Measurements from ENCODE around the gene SLC35B2. TPM values are rescaled to one million over a fixed set of nuclear protein-coding genes. Genes with fewer than 3 reads are reported as not detected.
"Not testable (repeated sequence)": the region's sequence is repeated elsewhere in the genome, so short reads cannot be mapped to it uniquely, and the experiment has no call there.

Gene SLC35B2
- polyA plus RNA-seq, 10 donors: 27.1 to 40.4 (median 32.4) TPM

DNA sequence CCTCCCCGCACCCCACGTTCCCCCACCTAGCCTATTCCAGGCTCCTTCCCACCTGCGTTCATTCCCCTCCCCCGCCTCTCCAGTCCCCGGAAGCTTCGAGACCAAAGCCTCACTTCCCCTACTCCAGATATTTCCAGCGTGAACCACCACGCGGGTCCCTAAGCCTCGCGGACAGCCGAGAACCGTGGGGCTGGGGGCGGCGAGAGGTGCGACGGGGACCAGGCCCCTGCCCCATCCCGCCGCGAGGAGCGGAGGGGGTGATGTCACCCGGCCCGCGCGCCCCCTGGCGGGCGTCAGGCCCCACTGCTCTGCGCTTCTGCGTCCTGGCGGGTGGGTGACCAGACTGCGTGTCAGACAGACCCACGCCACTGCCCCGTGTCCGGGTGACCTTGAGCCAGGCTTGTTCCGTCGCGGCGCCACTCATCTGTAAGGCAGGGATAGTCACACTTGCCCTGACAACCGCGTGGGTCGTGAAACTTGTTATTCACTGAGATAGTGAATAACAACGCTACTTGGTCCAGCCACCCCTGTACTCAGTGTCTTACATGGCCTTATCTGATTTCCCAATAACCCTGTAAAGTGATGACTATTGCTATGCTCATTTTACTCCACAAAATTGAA, 19.4 kb downstream of the SLC35B2 start:
- peak; percentile 66 to 92 (median 87) for DNase-seq

GRCh38 chr6:44237021-44237812, 20.1 kb downstream of the SLC35B2 start:
- peak; percentile 81 to 92 (median 89) for DNase-seq

DNA sequence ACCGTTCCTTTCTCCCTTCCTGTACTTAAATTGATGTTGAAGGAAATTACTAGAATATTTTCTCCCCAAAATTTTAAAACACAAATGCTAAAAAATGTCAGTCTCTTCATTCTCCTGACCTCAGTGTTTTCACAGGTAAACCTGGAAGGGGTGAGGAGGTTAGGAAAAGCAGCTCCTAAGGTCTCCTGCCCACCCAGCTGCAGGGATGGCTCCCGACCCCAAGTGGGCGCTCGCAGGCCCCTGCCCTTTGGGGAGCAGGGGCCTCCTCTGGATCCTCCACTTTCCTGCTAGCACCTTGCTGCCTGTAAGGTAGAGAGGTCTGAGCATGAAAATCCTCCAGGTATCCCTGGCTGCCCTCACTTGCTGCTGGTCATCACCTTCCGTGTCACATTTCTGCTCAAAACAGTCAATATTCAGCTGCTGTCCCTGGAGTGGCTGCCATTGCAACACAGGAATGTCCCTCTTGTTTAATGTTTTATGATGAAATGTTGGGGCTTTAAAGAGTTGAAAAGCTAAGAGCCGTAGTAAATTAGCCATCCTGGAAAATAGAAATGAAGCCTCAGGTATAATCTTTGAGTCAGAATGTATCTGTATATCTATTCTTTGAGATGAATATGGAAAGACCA, 21.3 kb downstream of the SLC35B2 start:
- DNase-seq: no peak

- DNase-seq: no peak
These were observed 22.1 kb downstream of the SLC35B2 start for GRCh38 chr6:44235269-44235668.

GRCh38 chr6:44234101-44235025, 23.0 kb downstream of the SLC35B2 start:
- DNase-seq: peak; percentile 59 to 81 (median 72)

DNA sequence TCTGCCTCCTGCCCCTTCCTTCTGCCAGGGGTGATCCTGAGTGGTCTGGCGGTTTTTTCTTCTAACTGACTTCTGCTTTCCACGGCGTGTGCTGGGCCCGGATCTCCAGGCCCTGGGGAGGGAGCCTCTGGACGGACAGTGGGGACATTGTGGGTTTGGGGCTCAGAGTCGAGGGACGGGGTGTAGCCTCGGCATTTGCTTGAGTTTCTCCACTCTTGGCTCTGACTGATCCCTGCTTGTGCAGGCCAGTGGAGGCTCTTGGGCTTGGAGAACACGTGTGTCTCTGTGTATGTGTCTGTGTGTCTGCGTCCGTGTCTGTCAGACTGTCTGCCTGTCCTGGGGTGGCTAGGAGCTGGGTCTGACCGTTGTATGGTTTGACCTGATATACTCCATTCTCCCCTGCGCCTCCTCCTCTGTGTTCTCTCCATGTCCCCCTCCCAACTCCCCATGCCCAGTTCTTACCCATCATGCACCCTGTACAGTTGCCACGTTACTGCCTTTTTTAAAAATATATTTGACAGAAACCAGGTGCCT, 23.7 kb downstream of the SLC35B2 start:
- no peak for DNase-seq

DNA sequence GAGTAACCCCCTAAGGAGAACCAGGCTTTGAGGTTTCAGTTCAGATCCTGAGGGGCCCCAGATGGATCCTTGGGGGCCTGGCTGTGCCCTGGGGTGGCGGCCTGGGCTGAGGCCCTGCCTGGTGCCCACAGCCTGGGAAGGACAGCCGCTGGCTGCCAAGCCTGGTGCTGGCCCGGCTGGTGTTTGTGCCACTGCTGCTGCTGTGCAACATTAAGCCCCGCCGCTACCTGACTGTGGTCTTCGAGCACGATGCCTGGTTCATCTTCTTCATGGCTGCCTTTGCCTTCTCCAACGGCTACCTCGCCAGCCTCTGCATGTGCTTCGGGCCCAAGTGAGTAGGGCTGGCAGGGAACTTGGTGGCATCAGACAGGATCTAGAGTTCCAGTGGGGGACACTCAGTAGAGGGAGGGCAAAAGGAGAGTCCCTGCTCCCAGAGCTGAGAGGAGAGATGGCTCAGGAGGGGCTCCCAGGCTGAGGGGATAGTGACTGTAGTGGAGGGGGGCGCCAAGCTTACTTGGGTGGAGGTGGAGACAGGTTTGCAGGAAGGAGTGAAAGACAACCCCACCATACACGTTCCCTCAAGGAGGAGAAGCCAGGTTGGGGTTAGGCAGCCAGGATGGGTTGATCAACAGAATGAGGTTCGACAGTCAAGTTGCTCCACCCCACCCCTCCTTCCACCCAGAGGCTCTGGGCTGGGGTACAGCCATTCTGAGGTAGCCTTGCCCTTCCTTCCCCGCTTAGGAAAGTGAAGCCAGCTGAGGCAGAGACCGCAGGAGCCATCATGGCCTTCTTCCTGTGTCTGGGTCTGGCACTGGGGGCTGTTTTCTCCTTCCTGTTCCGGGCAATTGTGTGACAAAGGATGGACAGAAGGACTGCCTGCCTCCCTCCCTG, 24.4 kb downstream of the SLC35B2 start:
- no peak for DNase-seq

DNA sequence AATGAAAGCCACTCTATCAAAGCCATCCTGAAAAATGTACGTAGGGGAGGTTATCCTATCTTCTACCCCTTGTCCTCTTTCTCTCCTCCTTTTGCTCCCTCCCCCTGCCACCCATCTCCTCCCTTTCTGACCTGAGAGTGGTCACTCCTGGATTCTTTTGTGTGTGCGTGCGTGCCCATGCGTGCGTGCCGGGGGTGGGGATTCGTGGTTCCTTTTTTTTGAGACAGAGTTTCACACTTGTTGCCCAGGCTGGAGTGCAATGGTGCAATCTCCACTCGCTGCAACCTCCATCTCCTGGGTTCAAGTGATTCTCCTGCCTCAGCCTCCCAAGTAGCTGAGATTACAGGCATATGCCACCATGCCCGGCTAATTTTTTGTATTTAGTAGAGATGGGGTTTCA, 25.9 kb downstream of the SLC35B2 start:
- not testable (repeated sequence) for DNase-seq

DNA sequence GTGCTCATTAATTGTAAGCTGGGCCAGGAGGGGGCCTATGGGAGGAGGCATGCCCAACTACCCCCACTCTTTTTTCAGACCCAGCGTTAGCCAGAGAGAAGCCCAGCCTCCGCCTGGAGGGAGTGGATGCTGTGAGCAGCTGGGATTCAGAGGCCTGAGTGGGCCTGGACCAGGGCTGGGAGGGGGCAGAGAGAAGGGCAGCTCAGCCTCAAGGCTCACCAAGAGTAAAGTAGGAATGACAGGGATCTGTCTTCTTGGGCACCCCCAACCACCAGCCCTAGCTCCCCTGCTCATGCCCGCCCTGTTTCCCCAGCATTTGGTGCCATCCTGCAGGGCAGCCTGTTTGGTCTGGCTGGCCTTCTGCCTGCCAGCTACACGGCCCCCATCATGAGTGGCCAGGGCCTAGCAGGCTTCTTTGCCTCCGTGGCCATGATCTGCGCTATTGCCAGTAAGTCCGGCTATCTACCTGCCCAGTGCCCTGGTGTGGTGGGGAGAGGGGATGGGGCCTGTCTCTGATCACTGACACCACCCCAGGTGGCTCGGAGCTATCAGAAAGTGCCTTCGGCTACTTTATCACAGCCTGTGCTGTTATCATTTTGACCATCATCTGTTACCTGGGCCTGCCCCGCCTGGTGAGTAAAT, 27.2 kb downstream of the SLC35B2 start:
- DNase-seq: no peak

DNA sequence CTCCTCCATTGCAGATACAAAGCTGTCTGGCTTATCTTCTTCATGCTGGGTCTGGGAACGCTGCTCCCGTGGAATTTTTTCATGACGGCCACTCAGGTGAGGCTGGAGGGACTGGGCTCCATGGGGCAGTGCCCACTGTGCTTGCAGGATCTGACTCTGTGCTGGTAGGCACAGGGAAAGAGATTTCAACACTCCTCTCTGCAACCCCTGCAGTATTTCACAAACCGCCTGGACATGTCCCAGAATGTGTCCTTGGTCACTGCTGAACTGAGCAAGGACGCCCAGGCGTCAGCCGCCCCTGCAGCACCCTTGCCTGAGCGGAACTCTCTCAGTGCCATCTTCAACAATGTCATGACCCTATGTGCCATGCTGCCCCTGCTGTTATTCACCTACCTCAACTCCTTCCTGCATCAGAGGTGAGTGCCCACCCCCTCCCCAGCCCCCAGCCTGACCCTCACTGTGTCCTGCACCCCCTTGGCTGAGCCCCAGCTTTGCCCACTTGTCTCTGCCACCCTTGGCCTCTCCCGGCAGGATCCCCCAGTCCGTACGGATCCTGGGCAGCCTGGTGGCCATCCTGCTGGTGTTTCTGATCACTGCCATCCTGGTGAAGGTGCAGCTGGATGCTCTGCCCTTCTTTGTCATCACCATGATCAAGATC, 27.8 kb downstream of the SLC35B2 start:
- DNase-seq: no peak

DNA sequence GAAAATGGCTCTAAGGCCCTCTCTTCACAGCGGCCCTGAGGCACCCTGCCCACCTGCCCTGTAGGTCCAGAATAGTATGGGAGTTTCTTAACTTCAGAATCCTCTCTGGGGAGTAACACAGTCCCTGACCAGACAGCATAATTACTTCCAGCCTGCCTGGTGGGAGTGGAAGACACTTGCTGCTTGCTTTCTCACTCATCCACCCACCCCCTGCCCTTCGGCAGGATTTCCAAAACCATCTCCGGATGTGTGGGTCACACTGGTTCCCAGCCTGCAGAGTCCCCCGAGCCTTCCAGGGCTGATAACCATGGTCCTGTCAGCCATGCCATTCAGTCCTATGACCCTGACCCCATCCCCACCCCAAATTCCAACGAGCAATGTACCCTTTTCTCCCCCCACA, 28.5 kb downstream of the SLC35B2 start:
- DNase-seq: no peak

DNA sequence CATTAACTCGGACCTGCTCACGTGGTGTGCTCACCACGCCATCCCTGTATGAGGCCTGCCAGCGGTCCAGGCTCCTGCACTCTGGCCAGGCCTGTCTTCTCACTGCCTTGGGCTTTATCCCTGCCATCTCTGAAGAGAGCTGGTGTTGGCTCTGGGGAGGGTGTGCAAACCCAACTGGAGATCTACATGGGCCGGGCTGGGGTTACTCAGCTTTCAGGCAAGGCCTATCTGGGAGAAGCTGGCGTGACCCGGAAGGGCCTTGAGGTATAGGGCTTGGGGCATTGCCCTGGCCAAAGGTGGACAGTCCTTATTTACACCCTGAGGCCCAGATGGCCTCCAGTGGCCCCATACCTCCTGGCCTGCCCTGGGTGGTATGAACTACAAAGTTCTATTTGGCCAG, 28.9 kb downstream of the SLC35B2 start:
- DNase-seq: no peak

DNA sequence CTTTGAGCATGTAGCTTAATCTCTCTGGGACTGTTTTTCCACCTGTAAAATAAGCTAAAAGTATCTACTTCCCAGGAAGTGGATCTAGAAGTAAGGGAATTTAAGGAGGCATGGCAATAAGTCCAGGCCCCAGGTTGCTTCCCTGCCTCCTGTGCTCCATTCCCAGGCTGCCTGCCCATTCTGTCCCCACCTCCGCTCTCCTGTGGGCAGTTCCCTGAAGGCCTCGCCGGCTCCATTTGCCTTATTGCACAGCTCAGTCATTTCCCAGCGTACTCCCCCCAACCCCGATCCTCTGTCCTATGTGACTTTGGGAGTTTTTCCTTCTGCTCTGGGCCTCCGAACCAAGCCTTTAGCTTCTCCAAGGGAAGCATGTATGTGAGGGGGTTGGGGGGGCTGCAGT, 29.3 kb downstream of the SLC35B2 start:
- DNase-seq: no peak

DNA sequence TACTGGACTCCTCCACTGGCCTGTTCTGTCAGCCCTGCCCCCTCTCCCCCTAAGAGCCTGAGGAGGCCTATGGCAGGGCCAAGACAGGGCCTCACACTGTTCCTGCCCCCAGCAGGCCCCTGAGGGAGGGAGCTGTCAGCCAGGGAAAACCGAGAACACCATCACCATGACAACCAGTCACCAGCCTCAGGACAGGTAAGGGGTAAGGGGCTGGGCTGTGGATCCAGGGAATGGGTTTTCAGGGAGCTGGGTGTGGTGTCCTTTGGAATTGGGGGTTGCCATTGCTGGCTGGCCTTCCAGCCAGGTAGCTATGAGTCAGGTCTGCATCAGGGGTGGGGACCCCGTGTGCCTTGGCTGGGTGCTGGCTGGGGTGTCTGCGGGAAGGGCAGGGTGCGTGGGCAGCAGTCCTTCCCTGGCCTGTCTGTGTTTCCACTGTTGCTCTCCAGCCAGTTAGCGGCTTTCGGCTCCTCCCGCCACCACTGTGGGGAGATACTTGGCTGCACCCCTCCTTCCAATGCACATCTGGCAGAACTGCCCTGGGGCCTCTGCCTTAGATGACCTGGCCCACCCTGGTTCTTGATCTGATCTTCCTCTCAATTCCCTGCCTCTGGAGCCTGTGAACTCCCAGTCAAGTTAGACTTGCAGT, 30.1 kb downstream of the SLC35B2 start:
- peak in 1 of 3 donors; percentile 53 for DNase-seq

DNA sequence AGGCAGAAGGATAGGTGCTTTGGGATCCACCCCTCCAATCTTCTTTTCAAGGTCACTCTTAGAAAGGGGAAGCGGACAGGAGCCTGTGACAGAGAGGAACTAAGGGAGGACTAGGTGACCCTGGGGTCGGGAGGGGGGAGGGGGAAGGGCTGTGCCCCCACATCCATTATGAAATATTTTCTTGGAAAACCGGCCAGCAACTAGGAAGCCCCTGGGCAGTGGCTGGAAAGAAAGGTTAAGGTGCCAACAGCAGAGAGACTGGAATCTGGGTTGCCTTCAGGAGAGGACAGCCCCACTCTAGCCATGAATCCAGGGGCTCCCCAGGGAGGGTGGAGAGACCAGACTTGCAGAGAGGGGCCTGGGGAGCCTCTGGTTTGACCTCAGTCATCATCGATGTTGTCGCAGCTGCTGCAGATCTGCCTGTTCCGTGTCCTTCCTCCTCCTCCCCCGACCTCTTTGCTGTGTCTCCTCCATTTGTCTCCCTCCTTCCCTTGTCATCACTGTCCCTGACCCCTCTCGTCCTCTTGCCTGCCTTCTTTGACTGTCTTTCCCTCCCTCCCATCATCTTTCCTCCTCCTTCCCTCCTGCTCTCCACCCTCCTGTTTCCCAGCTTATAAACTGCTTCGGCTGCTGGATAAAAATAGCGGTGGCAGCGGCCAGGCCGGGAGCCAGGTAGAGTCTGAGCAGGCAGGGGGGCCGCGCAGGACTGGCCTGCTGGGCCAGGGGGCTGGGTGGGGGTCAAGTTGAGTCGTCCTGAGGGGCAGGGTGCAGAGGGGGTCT, 30.8 kb downstream of the SLC35B2 start:
- DNase-seq: peak in 1 of 3 donors; percentile 58

DNA sequence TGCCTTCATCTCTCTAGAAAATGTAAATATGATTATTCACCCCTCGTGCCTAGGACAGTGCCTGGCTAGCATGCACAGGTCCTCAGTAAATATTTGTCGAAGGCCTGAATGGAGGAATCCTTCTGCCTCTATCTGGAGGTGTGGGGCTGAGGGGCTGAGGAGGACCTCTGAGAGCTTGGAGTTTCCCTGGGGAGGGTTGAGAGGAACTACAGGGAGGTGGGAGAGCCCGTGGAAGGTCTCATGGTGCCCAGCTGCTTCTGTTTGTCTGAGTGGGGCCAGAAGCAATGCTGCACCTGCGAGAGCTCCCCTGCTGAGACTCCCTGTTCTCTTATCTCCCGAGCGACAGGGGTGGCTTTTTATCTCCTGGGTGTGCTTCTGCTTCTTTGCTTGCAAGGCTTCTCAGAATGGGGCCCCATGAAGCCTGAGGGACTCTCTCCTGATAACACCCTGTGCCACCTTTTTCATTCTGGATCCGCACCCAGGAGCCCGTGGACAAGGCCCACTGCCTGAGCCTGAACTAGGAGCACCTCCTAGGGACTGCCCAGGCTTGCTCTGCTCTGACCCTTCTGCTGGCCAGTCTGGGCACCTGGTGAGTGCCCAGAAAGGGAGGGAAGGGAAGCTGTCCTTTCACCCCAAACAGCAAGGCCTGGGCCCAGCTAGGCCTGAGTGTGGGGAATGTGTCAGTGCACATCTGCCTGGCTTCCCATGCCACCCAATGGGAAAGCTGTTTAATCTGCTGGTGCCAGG, 31.6 kb downstream of the SLC35B2 start:
- no peak for DNase-seq

- no peak for DNase-seq
These were observed 32.4 kb downstream of the SLC35B2 start for GRCh38 chr6:44224965-44225305.

Data from muscle of back (tissue), 11 donors.